A673 (cell line): ENCODE data around the gene RSL1D1. TPM values are rescaled to one million over a fixed set of nuclear protein-coding genes. Genes with fewer than 3 reads are reported as not detected.
A peak's percentile ranks its signal among the peaks of the same experiment; 100 is the strongest.

Source experiments
- BruUV-seq: library from RNA; stranded (reverse); fragments of 400-500 nt; replicated peaks from 2 replicates; lab custom pipeline; 2021; lab: Mats Ljungman, UMichigan
- CTCF ChIA-PET: fragments of 300-600 bp; sonication (Branson Sonifier 250); formaldehyde crosslinking; loops from one replicate; lab custom pipeline; 2022; ENCODE audit warnings: antibody characterized with exemption; lab: Charles Lee
- POLR2A ChIA-PET: fragments of 300-600 bp; sonication (Branson Sonifier 250); formaldehyde crosslinking; loops from one replicate; lab custom pipeline; 2022; ENCODE audit warnings: antibody characterized with exemption; ENCODE audit not compliant: low non-redundant PET; lab: Charles Lee
- DNase-seq: peaks from one replicate; pipeline ENCODE4 v3.0.0-alpha.2; 2015; ENCODE audit warnings: low spot score
- H3K27ac ChIP-seq: fragments of 200-600 bp; sonication (generic); 2 replicates; pipeline ENCODE4 v1.5.1; 2016; ENCODE audit warnings: mixed run types, low read depth, mild to moderate bottlenecking, mixed read lengths, antibody characterized with exemption, low read length; ENCODE audit not compliant: poor library complexity, severe bottlenecking
- H3K27me3 ChIP-seq: fragments of 200-600 bp; sonication (generic); replicated peaks from 2 replicates; pipeline ENCODE4 v1.6.1; 2017; ENCODE audit warnings: mixed run types, low read depth, mild to moderate bottlenecking, mixed read lengths, antibody characterized with exemption, low read length; ENCODE audit not compliant: insufficient read depth, poor library complexity
- H3K36me3 ChIP-seq: fragments of 200-600 bp; sonication (generic); 2 replicates; pipeline ENCODE4 v1.6.1; 2016; ENCODE audit warnings: mixed run types, mild to moderate bottlenecking, mixed read lengths, antibody characterized with exemption, low read length; ENCODE audit not compliant: insufficient read depth, poor library complexity, severe bottlenecking
- H3K4me1 ChIP-seq: fragments of 200-600 bp; sonication (generic); 2 replicates; pipeline ENCODE4 v1.6.1; 2017; ENCODE audit warnings: mixed run types, mild to moderate bottlenecking, mixed read lengths, antibody characterized with exemption, low read length; ENCODE audit not compliant: insufficient read depth, poor library complexity, severe bottlenecking
- H3K4me3 ChIP-seq: fragments of 200-600 bp; sonication (generic); 2 replicates; pipeline ENCODE4 v1.5.1; 2016; ENCODE audit warnings: low read depth, mixed run types, mild to moderate bottlenecking, mixed read lengths, low read length; ENCODE audit not compliant: poor library complexity, severe bottlenecking
- H3K9me3 ChIP-seq: fragments of 200-600 bp; sonication (generic); 2 replicates; pipeline ENCODE4 v1.6.1; 2016; ENCODE audit warnings: mixed run types, low read depth, mild to moderate bottlenecking, mixed read lengths, antibody characterized with exemption, low read length; ENCODE audit not compliant: poor library complexity, severe bottlenecking
- CTCF ChIP-seq: fragments of 300-800, 200-600 bp; sonication (generic); conservative IDR thresholded peaks from 2 replicates; pipeline ENCODE4 v1.5.1; 2017; ENCODE audit warnings: low read depth, mild to moderate bottlenecking, antibody characterized with exemption, low read length, moderate library complexity, mixed read lengths
- EZH2 ChIP-seq: fragments of 200-600 bp; sonication (generic); IDR thresholded peaks from 2 replicates; pipeline ENCODE4 v1.6.1; 2017; ENCODE audit warnings: borderline replicate concordance, low read depth, mild to moderate bottlenecking, mixed read lengths, antibody characterized with exemption, low read length; ENCODE audit not compliant: poor library complexity, severe bottlenecking
- intact Hi-C: fragments of 100-400 bp; cut with micrococcal nuclease; formaldehyde crosslinking; loops from one replicate; pipeline ENCODE4 v1.10.0; 2022; ENCODE audit not compliant: unreplicated experiment
- total RNA-seq: library from RNA; stranded (reverse); gene quantifications from 2 replicates; pipeline ENCODE4 v1.2.3, GENCODE V29; 2021

Gene RSL1D1
- total RNA-seq, 1 experiment from 2014 or later: 365 TPM

- ChIA-PET CTCF (no interaction called here), POLR2A (interaction anchor here (0.5 kb wide), 1 partner anchor 1238 kb away, joined by 5 read pairs; no protein-coding TSS in a partner anchor)
- Histone ChIP-seq H3K4me1 (peaks cover 10% of the 10 kb centered on the region), H3K27me3 (no peaks in the 10 kb centered on the region), H3K27ac (peak overlapping the region; percentile 96), H3K4me3 (peak overlapping the region; percentile 96), H3K9me3 (no peaks in the 10 kb centered on the region), H3K36me3 (peaks cover 32% of the 10 kb centered on the region)
- intact Hi-C loops: no loop called here
- TF ChIP-seq CTCF (no peak), EZH2 (no peak)
- peak; percentile 59 for DNase-seq
- no TSS peak for BruUV-seq
Measured at GRCh38 chr16:11852092-11852809, 909 bp upstream of the RSL1D1 start.

GRCh38 chr16:11848842-11849241 lies 2.5 kb downstream of the RSL1D1 start:
- no peaks in the 10 kb centered on the region for H3K9me3 ChIP-seq
- H3K4me1 ChIP-seq: peaks cover 10% of the 10 kb centered on the region
- intact Hi-C loops: loop anchor here (5.0 kb wide), 1 partner anchor 52 kb away; the partner anchor contains the start of gene ZC3H7A
- no TSS peak for BruUV-seq
- no peak overlapping the region for H3K27ac ChIP-seq
- no peak for TF ChIP-seq CTCF
- TF ChIP-seq EZH2: no peak
- CTCF ChIA-PET: no interaction called here
- no peaks in the 10 kb centered on the region for H3K27me3 ChIP-seq
- POLR2A ChIA-PET: no interaction called here
- peaks cover 66% of the 10 kb centered on the region for H3K36me3 ChIP-seq
- no peak for DNase-seq
- no peak overlapping the region for H3K4me3 ChIP-seq

GRCh38 chr16:11844499-11844898 lies 6.8 kb downstream of the RSL1D1 start:
- no peak overlapping the region for H3K4me3 ChIP-seq
- no peaks in the 10 kb centered on the region for H3K9me3 ChIP-seq
- intact Hi-C loops: no loop called here
- ChIA-PET CTCF (no interaction called here), POLR2A (no interaction called here)
- H3K27me3 ChIP-seq: no peaks in the 10 kb centered on the region
- BruUV-seq: no TSS peak
- no peak overlapping the region for H3K27ac ChIP-seq
- no peak for DNase-seq
- peaks cover 96% of the 10 kb centered on the region for H3K36me3 ChIP-seq
- TF ChIP-seq EZH2: no peak
- TF ChIP-seq CTCF: no peak
- peaks cover 5% of the 10 kb centered on the region for H3K4me1 ChIP-seq
